Central memory CD4-positive, alpha-beta T cell (primary cell): Measurements from ENCODE around the gene DEK.

ENCODE experiments used
- DNase-seq: peaks from one replicate; pipeline ENCODE4 v3.0.0; 2022

DEK gene

GRCh38 chr6:18265787-18266522 is 1.6 kb upstream of the DEK start:
- DNase-seq: no peak

- DNase-seq: no peak
Observed at GRCh38 chr6:18264923-18265377, 620 bp upstream of the DEK start.

GRCh38 chr6:18263418-18264218 is 712 bp downstream of the DEK start:
- DNase-seq: peak; percentile 33

- DNase-seq: peak; percentile 56
Observed at GRCh38 chr6:18262702-18263417, 1.5 kb downstream of the DEK start.

- no peak for DNase-seq
Observed at GRCh38 chr6:18261877-18262276, 2.5 kb downstream of the DEK start.

GRCh38 chr6:18260448-18261106 is 3.8 kb downstream of the DEK start:
- no peak for DNase-seq

GRCh38 chr6:18259675-18260447 is 4.5 kb downstream of the DEK start:
- no peak for DNase-seq

- no peak for DNase-seq
Observed at GRCh38 chr6:18254793-18255192, 9.5 kb downstream of the DEK start.

GRCh38 chr6:18253635-18254034 is 10.7 kb downstream of the DEK start:
- DNase-seq: no peak

- no peak for DNase-seq
Observed at GRCh38 chr6:18249271-18249670, 15.1 kb downstream of the DEK start.

GRCh38 chr6:18248698-18249097 is 15.6 kb downstream of the DEK start:
- DNase-seq: no peak

GRCh38 chr6:18247002-18247401 is 17.3 kb downstream of the DEK start:
- DNase-seq: no peak

GRCh38 chr6:18246205-18246604 is 18.1 kb downstream of the DEK start:
- no peak for DNase-seq

- peak; percentile 31 for DNase-seq
Observed at GRCh38 chr6:18245642-18246041, 18.7 kb downstream of the DEK start.

- DNase-seq: no peak
Observed at GRCh38 chr6:18245079-18245478, 19.3 kb downstream of the DEK start.

- DNase-seq: no peak
Observed at GRCh38 chr6:18244251-18244650, 20.1 kb downstream of the DEK start.

- no peak for DNase-seq
Observed at GRCh38 chr6:18243302-18243893, 20.9 kb downstream of the DEK start.

- no peak for DNase-seq
Observed at GRCh38 chr6:18242062-18242851, 22.1 kb downstream of the DEK start.

GRCh38 chr6:18241208-18242038 is 22.9 kb downstream of the DEK start:
- no peak for DNase-seq

GRCh38 chr6:18240230-18240629 is 24.1 kb downstream of the DEK start:
- DNase-seq: no peak
